Esophagus squamous epithelium (tissue), 5 donors: ENCODE results near the gene LAGE3. TPM values are rescaled to one million over a fixed set of nuclear protein-coding genes. Genes with fewer than 3 reads are reported as not detected.

Experiments
- DNase-seq: peaks from one replicate; lab custom pipeline; 2025; lab: John Stamatoyannopoulos, UW
- H3K27ac ChIP-seq, 4 donors: fragments of 200-600 bp; sonication (generic); one replicate each; pipeline ENCODE4 v1.5.1; 2016 to 2019; ENCODE audit warnings: mild to moderate bottlenecking in 1 of 4
- H3K27me3 ChIP-seq, 4 donors: fragments of 200-600 bp; sonication (generic); 1 replicate in 3 of 4; 2 replicates in 1 of 4; pipeline versions ENCODE4 v1.5.1 to v1.6.0; 2017 to 2021; ENCODE audit warnings: antibody characterized with exemption in 1 of 4
- H3K36me3 ChIP-seq, 3 donors: fragments of 200-600 bp; sonication (generic); one replicate each; pipeline ENCODE4 v1.5.1; 2016 to 2019
- H3K4me1 ChIP-seq, 3 donors: fragments of 200-600 bp; sonication (generic); one replicate each; pipeline ENCODE4 v1.5.1; 2017 to 2019
- H3K4me3 ChIP-seq, 4 donors: fragments of 200-600 bp; sonication (generic); 1 replicate in 3 of 4; 2 replicates in 1 of 4; pipeline ENCODE4 v1.5.1; 2016 to 2019; ENCODE audit warnings: mild to moderate bottlenecking in 2 of 4, moderate library complexity in 1 of 4
- H3K9me3 ChIP-seq, 3 donors: fragments of 200-600 bp; sonication (generic); one replicate each; pipeline ENCODE4 v1.5.1; 2016 to 2019
- POLR2A ChIP-seq, 4 donors: fragments of 450-650 bp; IDR thresholded peaks; one replicate each; pipeline ENCODE4 v1.6.1; 2017; ENCODE audit warnings: antibody characterized with exemption in 4 of 4, mild to moderate bottlenecking in 4 of 4, moderate library complexity in 3 of 4
- WGBS, 2 donors: methylation state at CpG; one replicate each; pipeline ENCODE4 v1.1.5; 2018; 5-methylcytosine and 5-hydroxymethylcytosine counted together
- intact Hi-C: fragments of 100-400 bp; cut with DNase I; formaldehyde crosslinking; loops from one replicate; pipeline ENCODE4 v1.15.0; 2022
- total RNA-seq, 4 donors: library from RNA; depleted of rRNA; stranded (reverse); fragments of >200 nt; gene quantifications; one replicate each; pipeline ENCODE4 v1.1.0, GENCODE V29; 2016
- TF ChIP-seq, protein P1 (sequence below), 6 experiments: fragments of 450-650 bp in 4 of 6; fragments of 200-600 bp in 2 of 6; sonication (generic) in 2 of 6; IDR thresholded peaks; one replicate each; pipeline ENCODE4 v1.5.1; 2016 to 2019; ENCODE audit warnings: antibody characterized with exemption in 6 of 6, mild to moderate bottlenecking in 4 of 6, moderate library complexity in 4 of 6
- donor health status: DM: yes; HTN: yes; CAD: no.

The LAGE3 gene
- total RNA-seq, 4 donors from 2014 or later = 18.2 to 44.3 (median 21.9) TPM

DNA sequence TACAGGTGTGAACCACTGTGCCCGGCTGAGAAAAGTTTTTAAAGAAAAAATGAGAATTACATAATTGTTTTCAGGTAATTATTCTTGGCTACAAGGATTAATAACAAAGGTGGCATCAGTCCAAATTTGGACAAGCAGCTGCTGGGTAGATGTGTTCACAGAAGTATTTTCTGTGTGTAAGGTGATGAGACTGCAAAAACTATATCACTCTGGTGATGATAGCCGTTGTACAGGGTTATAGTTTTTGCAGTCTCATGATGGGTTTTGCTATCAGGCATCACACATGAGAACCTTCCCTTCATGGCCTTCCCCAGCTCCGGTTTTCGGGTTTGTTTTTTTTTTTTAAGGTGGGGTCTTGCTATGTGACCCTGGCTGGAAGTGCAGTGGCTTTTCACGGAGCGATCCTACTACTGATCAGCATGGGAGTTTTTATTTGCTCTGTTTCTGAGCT lies 16.4 kb upstream of the LAGE3 start:
- Histone ChIP-seq H3K36me3 (no peaks in the 10 kb centered on the region), H3K4me3 (no peak overlapping the region), H3K27ac (no peak overlapping the region), H3K9me3 (no peaks in the 10 kb centered on the region), H3K4me1 (peaks cover 0 to 17% (median 0%) of the 10 kb centered on the region in 3 donors), H3K27me3 (no peaks in the 10 kb centered on the region)
- no peak for TF ChIP-seq POLR2A (IDR thresholded peaks at IDR 0.05)
- TF ChIP-seq, protein P1, sequence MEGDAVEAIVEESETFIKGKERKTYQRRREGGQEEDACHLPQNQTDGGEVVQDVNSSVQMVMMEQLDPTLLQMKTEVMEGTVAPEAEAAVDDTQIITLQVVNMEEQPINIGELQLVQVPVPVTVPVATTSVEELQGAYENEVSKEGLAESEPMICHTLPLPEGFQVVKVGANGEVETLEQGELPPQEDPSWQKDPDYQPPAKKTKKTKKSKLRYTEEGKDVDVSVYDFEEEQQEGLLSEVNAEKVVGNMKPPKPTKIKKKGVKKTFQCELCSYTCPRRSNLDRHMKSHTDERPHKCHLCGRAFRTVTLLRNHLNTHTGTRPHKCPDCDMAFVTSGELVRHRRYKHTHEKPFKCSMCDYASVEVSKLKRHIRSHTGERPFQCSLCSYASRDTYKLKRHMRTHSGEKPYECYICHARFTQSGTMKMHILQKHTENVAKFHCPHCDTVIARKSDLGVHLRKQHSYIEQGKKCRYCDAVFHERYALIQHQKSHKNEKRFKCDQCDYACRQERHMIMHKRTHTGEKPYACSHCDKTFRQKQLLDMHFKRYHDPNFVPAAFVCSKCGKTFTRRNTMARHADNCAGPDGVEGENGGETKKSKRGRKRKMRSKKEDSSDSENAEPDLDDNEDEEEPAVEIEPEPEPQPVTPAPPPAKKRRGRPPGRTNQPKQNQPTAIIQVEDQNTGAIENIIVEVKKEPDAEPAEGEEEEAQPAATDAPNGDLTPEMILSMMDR (IDR thresholded peaks at IDR 0.05) = no peak
- intact Hi-C loops = no loop called here
- WGBS, 2 donors = 60 to 65% methylated on average over 4 to 6 of the region's 6 CpGs
- no peak for DNase-seq

DNA sequence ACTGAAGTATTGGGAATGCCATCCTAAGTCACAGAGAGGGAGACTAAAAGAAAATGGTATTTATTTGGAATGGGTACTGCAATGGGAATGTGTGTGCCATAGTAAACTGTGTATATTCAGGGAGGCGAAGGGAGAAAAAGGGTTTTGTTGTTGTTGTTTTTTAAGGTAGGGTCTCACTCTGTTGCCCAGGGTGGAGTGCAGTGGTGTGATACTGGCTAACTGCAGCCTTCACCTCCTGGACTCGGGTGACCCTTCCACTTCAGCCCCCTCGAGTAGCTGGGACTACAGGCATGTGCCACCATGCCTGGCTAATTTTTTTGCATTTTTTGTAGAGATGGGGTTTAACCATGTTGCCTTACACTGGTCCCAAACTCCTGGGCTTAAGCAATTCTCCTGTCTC lies 15.6 kb upstream of the LAGE3 start:
- Histone ChIP-seq H3K36me3 (no peaks in the 10 kb centered on the region), H3K4me1 (peaks cover 0 to 18% (median 0%) of the 10 kb centered on the region in 3 donors), H3K27ac (no peak overlapping the region), H3K27me3 (no peaks in the 10 kb centered on the region), H3K4me3 (no peak overlapping the region), H3K9me3 (no peaks in the 10 kb centered on the region)
- WGBS, 2 donors = 71 to 72% methylated on average over 3 of the region's 3 CpGs
- no peak for DNase-seq
- no peak for TF ChIP-seq POLR2A (IDR thresholded peaks at IDR 0.05)
- TF ChIP-seq, protein P1 (IDR thresholded peaks at IDR 0.05) = no peak
- intact Hi-C loops = no loop called here

DNA sequence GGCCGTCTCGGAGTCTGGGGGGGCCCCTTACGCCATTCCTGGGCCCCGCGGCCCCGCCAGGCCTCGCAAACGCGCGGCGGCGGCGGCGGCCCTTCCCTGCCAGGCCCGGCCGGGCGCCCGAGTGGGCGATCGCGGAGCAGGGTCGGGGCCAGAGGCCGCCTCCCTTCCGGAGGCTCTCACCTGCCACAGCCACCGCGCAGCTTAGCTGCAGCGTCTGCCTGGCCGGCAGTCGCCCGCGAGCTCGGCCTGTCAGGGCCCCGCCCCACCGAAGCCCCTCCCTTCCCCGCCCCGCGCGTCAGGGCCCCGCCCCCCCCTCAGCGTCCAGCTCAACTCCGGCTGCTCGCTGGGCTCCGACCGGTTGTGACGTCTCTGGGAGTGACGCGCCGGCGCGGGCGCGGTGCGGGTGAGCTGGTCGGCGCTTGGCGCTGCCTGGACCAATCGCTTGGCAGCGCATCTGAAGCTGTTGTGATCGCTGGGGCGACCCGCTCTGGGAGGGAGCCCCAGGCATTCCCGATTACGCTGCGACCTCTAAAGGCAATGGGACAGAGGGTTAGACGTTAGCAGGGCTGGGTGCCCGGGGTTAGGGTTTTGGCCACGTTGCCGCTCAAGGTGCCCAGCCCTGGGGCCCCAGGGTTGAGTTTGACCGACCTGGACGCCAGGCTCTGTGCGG lies 11.5 kb upstream of the LAGE3 start, which contains the start of gene SLC10A3:
Gene SLC10A3 (minus strand): TSS at position 216 of the 670 bp plus-strand sequence. CDS start 1,689 bp downstream, outside the sequence.
- Histone ChIP-seq H3K9me3 (no peaks in the 10 kb centered on the region), H3K27me3 (no peaks in the 10 kb centered on the region), H3K36me3 (peaks cover 0 to 17% (median 0%) of the 10 kb centered on the region in 3 donors), H3K4me3 (peak within 1 kb of the TSS; percentile 57 to 80 (median 71)), H3K4me1 (peaks cover under 1 to 41% (median 10%) of the 10 kb centered on the region in 3 donors), H3K27ac (peak within 1 kb of the TSS; percentile 94 to 99 (median 97))
- TF ChIP-seq, protein P1 (IDR thresholded peaks at IDR 0.05) = no peak
- TF ChIP-seq POLR2A (IDR thresholded peaks at IDR 0.05) = peak in 2 of 4 donors; percentile 93 to 94
- intact Hi-C loops = no loop called here
- 57% methylated on average over 9 of the region's 71 CpGs; no CpG with 5 or more reads in 1 of the 2 donors for WGBS, 2 donors
- peak; percentile 62 for DNase-seq

DNA sequence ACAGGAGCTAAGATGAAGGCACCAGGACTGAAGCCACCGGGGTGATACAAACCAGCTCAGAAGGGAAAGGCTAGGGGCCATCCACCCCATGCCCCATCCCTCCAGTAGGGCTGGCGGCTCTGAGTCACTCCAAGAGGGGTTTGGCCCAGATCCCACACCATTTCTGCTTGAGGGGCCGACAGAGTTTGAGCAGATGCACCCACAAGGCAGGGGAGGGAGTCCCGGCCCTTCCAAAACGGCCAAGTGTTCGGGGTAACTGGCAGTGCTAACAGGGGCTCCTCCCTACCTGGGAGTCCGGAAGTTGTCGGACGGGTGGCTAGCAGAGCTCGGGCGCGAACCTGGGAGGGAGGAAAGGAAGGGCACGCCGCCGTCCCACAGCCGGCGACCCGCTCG lies 10.9 kb upstream of the LAGE3 start:
- no peaks in the 10 kb centered on the region for H3K27me3 ChIP-seq
- TF ChIP-seq, protein P1 (IDR thresholded peaks at IDR 0.05) = no peak
- no peak for TF ChIP-seq POLR2A (IDR thresholded peaks at IDR 0.05)
- 0 to 17% methylated on average over 1 to 2 of the region's 19 CpGs for WGBS, 2 donors
- H3K4me1 ChIP-seq = peaks cover 6 to 47% (median 10%) of the 10 kb centered on the region in 3 donors
- H3K4me3 ChIP-seq = peak overlapping the region; percentile 57 to 80 (median 71)
- H3K9me3 ChIP-seq = no peaks in the 10 kb centered on the region
- intact Hi-C loops = no loop called here
- peaks cover 0 to 17% (median 0%) of the 10 kb centered on the region in 3 donors for H3K36me3 ChIP-seq
- DNase-seq = no peak
- peak overlapping the region; percentile 91 to 99 (median 97) for H3K27ac ChIP-seq

DNA sequence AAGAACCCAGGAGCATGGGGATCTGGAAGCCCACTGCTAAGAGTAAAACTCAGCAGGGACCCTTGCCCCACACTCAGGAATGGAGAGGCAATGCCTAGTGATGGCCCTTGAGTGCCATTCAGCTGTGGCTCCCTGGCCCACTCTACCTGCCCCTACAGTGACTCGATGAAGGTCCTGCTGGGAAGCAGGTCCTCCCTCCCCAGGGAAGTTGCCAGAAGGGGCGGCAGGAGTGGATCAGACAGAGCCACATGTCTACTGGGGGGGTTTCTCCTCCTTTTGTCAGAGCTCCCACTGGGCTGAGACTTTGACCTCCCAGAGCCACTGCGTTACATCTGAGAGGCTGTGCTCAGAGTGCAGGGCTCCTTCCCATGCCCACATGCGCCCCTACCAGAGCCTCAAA lies 10.1 kb upstream of the LAGE3 start:
- Histone ChIP-seq H3K9me3 (no peaks in the 10 kb centered on the region), H3K4me3 (peak overlapping the region; percentile 57 to 80 (median 71)), H3K27ac (peak overlapping the region; percentile 91 to 99 (median 97)), H3K4me1 (peaks cover 11 to 55% (median 14%) of the 10 kb centered on the region in 3 donors), H3K27me3 (no peaks in the 10 kb centered on the region), H3K36me3 (peaks cover 0 to 18% (median 0%) of the 10 kb centered on the region in 3 donors)
- TF ChIP-seq POLR2A (IDR thresholded peaks at IDR 0.05) = no peak
- TF ChIP-seq, protein P1 (IDR thresholded peaks at IDR 0.05) = no peak
- WGBS, 2 donors = 83% methylated on average over 1 of the region's 4 CpGs; no CpG with 5 or more reads in 1 of the 2 donors
- intact Hi-C loops = no loop called here
- DNase-seq = no peak
